GM12801 (cell line): Measurements from ENCODE around the gene IL1RN.

Experiments
- TF ChIP-seq, protein P1 (sequence below): IDR thresholded peaks from one replicate; pipeline ENCODE4 v1.5.1; 2011; ENCODE audit warnings: control low read depth; ENCODE audit not compliant: insufficient read length; ENCODE audit errors: extremely low read depth

The IL1RN gene

DNA sequence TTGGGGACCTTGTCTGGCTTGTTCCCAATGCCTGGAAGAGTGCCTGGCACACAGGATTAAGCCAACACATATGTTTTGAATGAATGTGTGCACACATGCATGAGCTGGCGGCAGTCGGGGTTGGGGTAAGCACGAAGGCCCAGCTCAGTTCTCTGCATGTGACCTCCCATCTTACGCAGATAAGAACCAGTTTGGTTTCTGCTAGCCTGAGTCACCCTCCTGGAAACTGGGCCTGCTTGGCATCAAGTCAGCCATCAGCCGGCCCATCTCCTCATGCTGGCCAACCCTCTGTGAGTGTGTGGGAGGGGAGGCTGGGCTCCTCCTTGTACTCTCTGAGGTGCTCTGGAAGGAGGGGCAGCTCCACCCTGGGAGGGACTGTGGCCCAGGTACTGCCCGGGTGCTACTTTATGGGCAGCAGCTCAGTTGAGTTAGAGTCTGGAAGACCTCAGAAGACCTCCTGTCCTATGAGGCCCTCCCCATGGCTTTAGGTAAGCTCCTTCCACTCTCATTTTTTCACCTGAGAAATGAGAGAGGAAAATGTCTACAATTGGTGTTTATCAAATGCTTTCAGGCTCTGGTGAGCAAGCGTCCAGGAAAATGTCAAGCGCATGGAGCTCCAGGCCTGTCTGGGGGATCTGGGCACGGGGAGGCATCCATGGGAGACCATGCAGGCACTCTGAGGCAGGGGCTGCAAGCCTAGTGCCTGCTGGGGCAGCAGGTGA lies 9.7 kb upstream of the IL1RN start:
- TF ChIP-seq, protein P1, sequence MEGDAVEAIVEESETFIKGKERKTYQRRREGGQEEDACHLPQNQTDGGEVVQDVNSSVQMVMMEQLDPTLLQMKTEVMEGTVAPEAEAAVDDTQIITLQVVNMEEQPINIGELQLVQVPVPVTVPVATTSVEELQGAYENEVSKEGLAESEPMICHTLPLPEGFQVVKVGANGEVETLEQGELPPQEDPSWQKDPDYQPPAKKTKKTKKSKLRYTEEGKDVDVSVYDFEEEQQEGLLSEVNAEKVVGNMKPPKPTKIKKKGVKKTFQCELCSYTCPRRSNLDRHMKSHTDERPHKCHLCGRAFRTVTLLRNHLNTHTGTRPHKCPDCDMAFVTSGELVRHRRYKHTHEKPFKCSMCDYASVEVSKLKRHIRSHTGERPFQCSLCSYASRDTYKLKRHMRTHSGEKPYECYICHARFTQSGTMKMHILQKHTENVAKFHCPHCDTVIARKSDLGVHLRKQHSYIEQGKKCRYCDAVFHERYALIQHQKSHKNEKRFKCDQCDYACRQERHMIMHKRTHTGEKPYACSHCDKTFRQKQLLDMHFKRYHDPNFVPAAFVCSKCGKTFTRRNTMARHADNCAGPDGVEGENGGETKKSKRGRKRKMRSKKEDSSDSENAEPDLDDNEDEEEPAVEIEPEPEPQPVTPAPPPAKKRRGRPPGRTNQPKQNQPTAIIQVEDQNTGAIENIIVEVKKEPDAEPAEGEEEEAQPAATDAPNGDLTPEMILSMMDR, result no peak

DNA sequence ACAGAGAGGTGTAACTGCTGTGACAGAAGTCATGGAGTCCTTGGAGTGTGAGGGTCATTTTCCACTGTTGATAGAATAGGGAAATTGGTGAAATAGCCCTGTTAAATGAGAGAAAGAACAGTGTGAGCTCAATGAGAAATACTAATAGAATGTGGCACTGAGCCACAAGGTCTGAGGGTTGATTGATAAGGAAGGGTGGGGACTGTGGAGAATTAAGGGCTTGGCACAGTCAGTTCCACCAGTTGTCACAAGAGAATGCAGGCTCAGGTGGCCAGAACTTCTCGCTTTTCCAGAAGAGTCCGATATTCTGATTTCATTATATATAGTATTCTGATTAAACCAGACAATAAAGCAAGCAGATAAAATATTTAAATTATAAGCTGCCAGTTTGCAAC lies 9.1 kb upstream of the IL1RN start:
- TF ChIP-seq, protein P1, result no peak

DNA sequence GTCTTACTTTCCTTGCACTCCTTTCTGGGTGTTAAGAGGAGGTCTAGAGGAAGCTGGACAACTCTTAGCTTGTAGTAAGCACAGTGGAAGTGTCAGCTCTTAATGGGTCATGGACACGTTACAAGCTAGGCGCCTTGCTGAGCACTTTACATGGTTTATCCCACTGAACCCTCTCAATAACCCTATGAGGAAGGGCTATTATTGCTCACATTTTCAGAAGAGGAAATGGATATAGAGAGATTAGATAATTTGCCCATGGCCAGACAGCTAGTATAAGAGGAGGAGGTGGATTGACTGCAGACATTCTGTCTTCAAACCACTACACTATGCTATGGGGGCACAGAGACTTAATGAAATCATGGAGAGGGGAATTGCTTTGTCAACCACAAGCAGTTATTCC lies 8.3 kb upstream of the IL1RN start:
- TF ChIP-seq, protein P1, result no peak

DNA sequence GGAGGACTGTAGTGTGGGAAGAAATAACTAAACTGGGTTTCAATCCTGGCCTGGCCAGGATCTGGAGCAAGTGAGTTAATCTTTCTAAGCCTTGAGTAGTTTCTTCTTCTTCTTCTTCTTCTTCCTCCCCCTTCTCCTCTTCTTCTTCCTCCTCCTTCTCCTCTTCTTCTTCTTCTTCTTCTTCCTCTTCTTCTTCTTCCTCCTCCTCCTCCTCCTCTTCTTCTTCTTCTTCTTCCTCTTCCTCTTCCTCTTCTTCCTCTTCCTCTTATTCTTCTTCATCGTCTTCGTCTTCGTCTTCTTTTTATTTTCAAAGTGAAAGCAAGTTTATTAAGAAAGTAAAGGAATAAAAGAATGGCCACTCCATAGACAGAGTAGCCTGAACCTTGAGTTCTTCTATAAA lies 6.5 kb upstream of the IL1RN start:
- TF ChIP-seq, protein P1, result no peak

DNA sequence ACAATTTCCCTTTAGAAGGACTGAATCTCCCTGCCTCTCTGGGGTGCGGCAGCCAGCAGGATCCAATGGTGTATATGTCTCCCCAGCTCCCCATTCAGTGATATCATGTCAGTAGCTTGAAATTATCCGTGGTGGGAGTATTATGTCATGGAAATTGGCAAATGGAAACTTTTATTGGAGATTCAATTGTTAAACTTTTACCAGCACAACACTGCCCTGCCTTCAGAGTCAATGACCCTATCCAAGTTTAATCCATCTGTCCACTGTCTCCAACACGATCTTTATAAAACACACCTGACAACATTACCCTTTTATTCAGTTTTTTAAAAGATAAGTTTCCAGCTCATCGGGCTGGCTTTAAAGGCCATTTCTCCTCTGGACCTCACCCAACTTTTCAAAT lies 5.0 kb upstream of the IL1RN start:
- TF ChIP-seq, protein P1, result no peak

DNA sequence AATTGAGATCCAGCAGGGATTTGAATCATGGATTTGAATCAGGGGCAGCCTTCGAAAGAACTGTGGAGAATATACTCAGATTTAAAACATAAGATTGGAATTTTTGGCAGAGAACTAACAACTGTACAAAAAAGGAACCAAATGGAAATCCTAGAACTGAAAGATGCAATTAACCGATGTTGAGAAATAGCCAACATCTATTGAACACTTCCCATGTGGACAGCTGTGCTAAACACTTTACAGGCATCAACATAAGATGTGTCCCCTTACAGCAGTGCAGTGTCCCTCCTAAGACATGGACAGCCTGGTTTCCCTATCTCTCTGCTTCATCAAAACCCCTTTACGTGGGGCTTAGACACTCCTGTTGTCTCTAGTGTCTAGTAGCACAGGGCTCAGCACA lies 3.7 kb upstream of the IL1RN start:
- TF ChIP-seq, protein P1, result no peak

DNA sequence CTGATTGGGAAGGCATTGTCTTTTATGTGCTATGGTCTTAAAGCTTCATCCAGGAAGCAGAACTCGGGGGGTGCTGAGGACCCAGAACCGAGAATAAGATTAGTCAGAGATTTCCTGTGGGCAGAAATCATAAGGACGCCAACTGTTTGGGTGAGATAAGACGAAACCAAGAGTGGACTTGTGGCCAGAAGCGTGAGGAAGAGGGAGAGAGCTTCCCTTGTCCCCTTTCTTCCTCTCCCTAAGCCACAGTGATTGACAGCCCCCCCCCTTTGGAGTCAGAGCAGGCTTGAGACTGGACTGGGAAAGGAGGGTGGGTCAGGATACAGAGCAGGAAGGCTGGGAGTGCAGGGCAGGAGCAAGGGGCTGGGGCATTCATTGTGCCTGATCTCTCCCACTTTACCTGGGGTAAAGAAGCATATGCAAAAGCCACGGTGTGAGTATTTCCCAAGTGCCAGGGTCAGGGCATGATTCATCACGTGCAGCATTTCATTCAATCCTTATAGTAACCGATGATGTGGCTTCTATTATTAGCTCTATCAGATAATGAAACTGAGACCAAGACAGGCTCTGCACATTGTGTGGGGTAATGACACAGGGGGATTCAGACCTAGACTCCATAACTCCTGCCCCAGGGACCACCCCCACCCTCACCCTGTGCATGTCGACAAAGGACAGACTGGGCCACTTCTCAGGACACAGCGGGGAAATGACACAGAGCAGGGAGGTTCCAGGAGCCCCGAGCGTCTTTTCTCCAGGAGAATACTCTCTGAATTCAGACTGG lies 3.0 kb upstream of the IL1RN start:
- TF ChIP-seq, protein P1, result no peak
